SU-DHL-6 (cell line): ENCODE results near the gene PHETA1.

Experiments
- EZH2phosphoT487 ChIP-seq: fragments of 200-600 bp; sonication (generic), shearing (Covaris generic); conservative IDR thresholded peaks from 2 replicates; pipeline ENCODE4 v1.6.1; 2018; ENCODE audit warnings: mild to moderate bottlenecking, antibody characterized with exemption, low read length, moderate library complexity, mixed read lengths
- TF ChIP-seq, protein P1 (sequence below): fragments of 200-600 bp; sonication (generic); IDR thresholded peaks from one replicate; pipeline ENCODE4 v1.5.1; 2017; ENCODE audit warnings: antibody characterized with exemption, mild to moderate bottlenecking, low read length, moderate library complexity; ENCODE audit not compliant: insufficient read depth, poor library complexity, severe bottlenecking

DNA sequence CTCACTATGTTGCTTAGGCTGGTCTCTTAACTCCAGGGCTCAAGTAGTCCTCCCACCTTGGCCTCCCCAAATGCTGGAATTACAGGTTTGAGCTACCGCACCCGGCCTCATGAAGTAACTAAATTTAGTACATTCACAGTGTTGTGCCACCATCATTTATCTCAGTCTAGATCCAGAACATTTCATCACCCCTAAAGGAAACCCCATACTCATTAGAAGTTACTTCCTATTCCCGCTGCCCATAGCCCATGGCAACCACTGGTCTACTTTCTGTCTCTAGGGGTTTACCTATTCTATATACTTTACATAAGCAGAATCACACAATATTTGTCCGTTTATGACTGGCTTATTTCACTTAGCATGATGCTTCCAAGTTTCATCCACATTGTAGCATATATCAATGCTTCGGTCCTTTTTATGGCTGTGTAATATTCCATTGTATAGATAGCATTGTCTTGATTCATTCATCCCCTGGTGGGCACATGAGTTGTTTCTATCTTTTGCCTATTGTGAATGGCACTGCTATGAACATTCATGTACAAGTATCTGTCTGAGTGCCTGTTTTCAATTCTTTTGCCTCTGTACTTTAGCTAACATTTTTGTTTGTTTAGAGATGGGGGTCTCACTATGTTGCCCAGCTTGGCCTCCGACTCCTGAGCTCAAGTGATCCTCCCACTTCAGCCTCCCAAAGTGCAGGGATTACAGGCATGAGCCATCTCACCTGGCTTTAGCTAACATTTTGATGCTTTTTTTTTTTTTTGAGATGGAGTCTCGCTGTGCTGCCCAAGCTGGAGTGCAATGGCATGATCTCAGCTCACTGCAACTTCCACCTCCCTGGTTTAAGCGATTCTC, 26.7 kb upstream of the PHETA1 start:
- TF ChIP-seq, protein P1, sequence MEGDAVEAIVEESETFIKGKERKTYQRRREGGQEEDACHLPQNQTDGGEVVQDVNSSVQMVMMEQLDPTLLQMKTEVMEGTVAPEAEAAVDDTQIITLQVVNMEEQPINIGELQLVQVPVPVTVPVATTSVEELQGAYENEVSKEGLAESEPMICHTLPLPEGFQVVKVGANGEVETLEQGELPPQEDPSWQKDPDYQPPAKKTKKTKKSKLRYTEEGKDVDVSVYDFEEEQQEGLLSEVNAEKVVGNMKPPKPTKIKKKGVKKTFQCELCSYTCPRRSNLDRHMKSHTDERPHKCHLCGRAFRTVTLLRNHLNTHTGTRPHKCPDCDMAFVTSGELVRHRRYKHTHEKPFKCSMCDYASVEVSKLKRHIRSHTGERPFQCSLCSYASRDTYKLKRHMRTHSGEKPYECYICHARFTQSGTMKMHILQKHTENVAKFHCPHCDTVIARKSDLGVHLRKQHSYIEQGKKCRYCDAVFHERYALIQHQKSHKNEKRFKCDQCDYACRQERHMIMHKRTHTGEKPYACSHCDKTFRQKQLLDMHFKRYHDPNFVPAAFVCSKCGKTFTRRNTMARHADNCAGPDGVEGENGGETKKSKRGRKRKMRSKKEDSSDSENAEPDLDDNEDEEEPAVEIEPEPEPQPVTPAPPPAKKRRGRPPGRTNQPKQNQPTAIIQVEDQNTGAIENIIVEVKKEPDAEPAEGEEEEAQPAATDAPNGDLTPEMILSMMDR, result no peak
- no peak for TF ChIP-seq EZH2phosphoT487
